ENCODE data around the gene MCOLN1. TPM values are rescaled to one million over a fixed set of nuclear protein-coding genes. Genes with fewer than 3 reads are reported as not detected.

MCOLN1 gene
- polyA plus RNA-seq, 1 experiment: 12.8 TPM

GRCh38 chr19:7522923-7523667 lies 671 bp downstream of the MCOLN1 start:
- DNase-seq (ENCODE audit: low read depth, low spot score): no peak
- POLR2A ChIA-PET: interaction anchor here (0.6 to 2.3 kb wide), 4 partner anchors 12 to 397 kb away, joined by 3 to 9 read pairs (median 4); partner anchors contain the start of genes PNPLA6 and SNAPC2

GRCh38 chr19:7524523-7524922 lies 2.1 kb downstream of the MCOLN1 start:
- Histone ChIP-seq H3K27me3 (ENCODE audit: control insufficient read depth, insufficient read depth, low read length) (no peaks in the 10 kb centered on the region), H3K9me3 (ENCODE audit: control insufficient read depth, insufficient read depth, low read length) (no peaks in the 10 kb centered on the region; the same call in 1 of the 2 replicates), H3K4me3 (ENCODE audit: low read depth, low read length) (no peak overlapping the region), H3K27ac (ENCODE audit: low read depth, low read length) (no peak overlapping the region)
- CTCF ChIA-PET: interaction anchor here (0.7 to 1.7 kb wide), 3 partner anchors 44 to 275 kb away, joined by 3 to 5 read pairs (median 3); no protein-coding TSS in a partner anchor
- no peak for TF ChIP-seq CTCF (IDR thresholded peaks at IDR 0.05; ENCODE audit: low read depth, low read length)
- POLR2A ChIA-PET: interaction anchor here (0.5 kb wide), 1 partner anchor 771 kb away, joined by 3 read pairs; no protein-coding TSS in a partner anchor
- DNase-seq (ENCODE audit: low read depth, low spot score): no peak

More at GRCh38 chr19:7522923-7523667, 671 bp downstream of the MCOLN1 start:
- CTCF ChIA-PET: interaction anchor here (0.8 to 1.9 kb wide), 7 partner anchors 26 to 276 kb away, joined by 3 to 12 read pairs (median 4); partner anchors contain the start of gene TRAPPC5
- no peak overlapping the region for H3K27ac ChIP-seq (ENCODE audit: low read depth, low read length)
- H3K4me3 ChIP-seq (ENCODE audit: low read depth, low read length): peak overlapping the region; percentile 74
- TF ChIP-seq CTCF (IDR thresholded peaks at IDR 0.05; ENCODE audit: low read depth, low read length): no peak
- no peaks in the 10 kb centered on the region for H3K27me3 ChIP-seq (ENCODE audit: control insufficient read depth, insufficient read depth, low read length)
- H3K9me3 ChIP-seq (ENCODE audit: control insufficient read depth, insufficient read depth, low read length): no peaks in the 10 kb centered on the region; the same call in 1 of the 2 replicates

- ChIA-PET POLR2A (interaction anchor here (0.5 kb wide), 1 partner anchor 771 kb away, joined by 3 read pairs; no protein-coding TSS in a partner anchor), CTCF (interaction anchor here (1.7 kb wide), 1 partner anchor 43 kb away, joined by 5 read pairs; no protein-coding TSS in a partner anchor)
- H3K9me3 ChIP-seq (ENCODE audit: control insufficient read depth, insufficient read depth, low read length): no peaks in the 10 kb centered on the region; the same call in 1 of the 2 replicates
- no peak for TF ChIP-seq CTCF (IDR thresholded peaks at IDR 0.05; ENCODE audit: low read depth, low read length)
- no peak for DNase-seq (ENCODE audit: low read depth, low spot score)
- H3K27ac ChIP-seq (ENCODE audit: low read depth, low read length): no peak overlapping the region
- no peaks in the 10 kb centered on the region for H3K27me3 ChIP-seq (ENCODE audit: control insufficient read depth, insufficient read depth, low read length)
- no peak overlapping the region for H3K4me3 ChIP-seq (ENCODE audit: low read depth, low read length)
Observed at GRCh38 chr19:7524992-7525739, 2.7 kb downstream of the MCOLN1 start.

GRCh38 chr19:7526059-7526929 lies 3.9 kb downstream of the MCOLN1 start:
- no peak overlapping the region for H3K27ac ChIP-seq (ENCODE audit: low read depth, low read length)
- ChIA-PET POLR2A (no interaction called here), CTCF (interaction anchor here (0.9 kb wide), 1 partner anchor 172 kb away, joined by 3 read pairs; no protein-coding TSS in a partner anchor)
- DNase-seq (ENCODE audit: low read depth, low spot score): no peak
- no peaks in the 10 kb centered on the region for H3K27me3 ChIP-seq (ENCODE audit: control insufficient read depth, insufficient read depth, low read length)
- TF ChIP-seq CTCF (IDR thresholded peaks at IDR 0.05; ENCODE audit: low read depth, low read length): no peak
- no peaks in the 10 kb centered on the region; the same call in 1 of the 2 replicates for H3K9me3 ChIP-seq (ENCODE audit: control insufficient read depth, insufficient read depth, low read length)
- no peak overlapping the region for H3K4me3 ChIP-seq (ENCODE audit: low read depth, low read length)
